UCSD-AML1 (cell line): ENCODE data around the gene EHBP1L1.

Source experiments
- DNase-seq: peaks from one replicate; lab custom pipeline; 2025; ENCODE audit not compliant: unreplicated experiment; lab: John Stamatoyannopoulos, UW

EHBP1L1 gene

DNA sequence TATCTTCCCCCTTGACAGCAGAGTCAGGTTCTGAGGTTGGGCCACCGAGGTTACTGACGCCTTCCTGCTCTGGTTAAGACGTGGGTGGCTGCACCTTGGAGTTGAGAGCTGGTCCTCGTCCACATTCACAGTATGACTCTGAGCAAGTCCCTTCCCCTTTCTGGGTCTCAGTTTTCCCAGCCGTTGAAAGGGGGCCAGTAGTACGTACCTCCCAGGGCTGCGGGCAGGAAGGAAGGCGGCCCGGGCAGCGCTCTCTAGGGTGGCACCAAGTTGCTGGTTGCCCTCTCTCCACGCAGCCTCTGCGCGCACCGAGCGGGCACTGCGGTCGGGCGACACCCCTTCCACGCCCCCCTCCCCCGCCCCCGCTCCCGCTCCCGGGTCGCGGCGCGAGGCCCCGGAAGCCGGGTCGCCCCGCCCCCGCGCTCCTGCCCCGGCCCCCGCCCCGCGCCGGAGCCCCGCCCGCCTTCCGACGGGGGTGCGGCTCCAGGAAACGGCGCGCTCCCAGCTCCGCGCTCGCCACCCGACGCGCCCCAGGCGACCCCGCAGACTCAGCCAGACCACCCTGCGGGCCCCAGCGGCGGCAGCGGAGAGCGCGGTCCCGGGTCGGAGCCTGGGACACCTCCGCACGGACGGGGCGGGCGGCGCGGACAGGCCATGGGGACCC is at the start of gene EHBP1L1:
Gene EHBP1L1, plus strand, starts transcription at position 486 of the 664 bp plus-strand sequence. CDS start 250 bp downstream, outside the sequence.
- DNase-seq: peak; percentile 85

DNA sequence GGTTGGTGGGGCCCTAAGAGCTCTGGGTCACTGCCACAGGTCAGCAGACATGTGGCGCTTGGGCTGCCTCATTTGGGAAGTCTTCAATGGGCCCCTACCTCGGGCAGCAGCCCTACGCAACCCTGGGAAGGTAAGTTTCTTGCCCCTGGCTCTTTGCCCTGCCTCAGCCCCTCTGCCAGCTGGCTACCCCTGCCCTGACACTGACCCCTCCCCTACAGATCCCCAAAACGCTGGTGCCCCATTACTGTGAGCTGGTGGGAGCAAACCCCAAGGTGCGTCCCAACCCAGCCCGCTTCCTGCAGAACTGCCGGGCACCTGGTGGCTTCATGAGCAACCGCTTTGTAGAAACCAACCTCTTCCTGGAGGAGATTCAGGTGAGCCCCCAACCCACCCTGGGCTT is 49.1 kb upstream of the EHBP1L1 start:
- no peak for DNase-seq

DNA sequence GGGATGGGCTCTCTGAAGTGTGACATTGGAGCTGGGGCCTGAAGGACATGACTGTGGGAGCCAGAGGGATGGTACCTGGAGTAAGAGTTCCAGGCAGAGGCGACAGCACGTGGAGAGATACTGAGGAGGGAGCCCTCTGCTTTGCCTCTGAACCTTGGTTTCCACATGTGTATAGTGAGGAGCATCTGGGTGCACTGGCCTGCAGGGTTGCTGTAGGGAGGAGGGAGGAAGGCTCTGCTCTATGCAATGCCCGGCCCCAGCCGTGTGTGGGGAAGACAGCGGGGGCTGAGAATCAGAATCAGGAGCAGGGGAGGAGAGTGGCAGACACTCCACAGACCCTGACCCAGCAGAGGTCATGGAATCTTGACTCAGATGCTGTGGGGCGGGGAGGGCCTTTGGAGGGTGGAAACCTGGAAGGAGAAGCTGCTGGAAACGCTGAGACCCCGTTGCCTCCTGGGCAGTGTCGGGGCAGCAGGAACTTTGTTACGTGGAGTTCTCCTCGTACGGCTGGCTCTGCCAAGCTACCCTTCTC is 47.0 kb upstream of the EHBP1L1 start:
- no peak for DNase-seq

DNA sequence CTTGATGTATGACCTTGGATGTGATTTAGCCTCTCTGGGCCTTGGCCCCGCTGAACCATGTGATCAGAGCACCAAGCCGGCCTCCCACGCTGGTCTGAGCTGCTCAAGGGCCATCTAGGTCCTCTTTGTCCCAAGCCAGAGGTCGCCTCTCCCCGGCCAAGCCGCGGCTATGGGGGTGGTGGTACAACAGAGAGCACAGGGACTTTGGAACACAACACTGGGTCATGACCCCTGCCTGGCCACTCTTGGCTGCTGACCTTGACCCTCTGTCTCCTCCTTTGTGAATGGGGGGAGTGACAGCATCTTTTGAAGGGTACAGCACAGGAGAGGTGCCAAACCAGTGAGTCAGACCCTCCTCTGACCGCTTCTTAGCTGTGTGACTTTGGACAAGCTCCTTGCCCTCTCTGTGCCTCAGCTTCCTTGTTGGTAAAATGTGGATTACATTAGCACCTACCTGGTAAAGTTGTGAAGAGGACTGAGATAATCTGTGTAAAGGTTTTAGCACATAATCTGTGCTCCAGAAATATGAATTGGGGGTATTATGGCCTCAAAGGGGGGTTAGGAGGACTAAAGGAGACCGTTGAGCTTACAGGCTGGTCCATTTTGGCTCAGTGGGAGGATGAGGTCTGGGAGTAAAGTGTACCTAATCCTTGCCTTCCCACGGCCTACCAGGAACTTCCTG is 46.2 kb upstream of the EHBP1L1 start:
- DNase-seq: no peak

DNA sequence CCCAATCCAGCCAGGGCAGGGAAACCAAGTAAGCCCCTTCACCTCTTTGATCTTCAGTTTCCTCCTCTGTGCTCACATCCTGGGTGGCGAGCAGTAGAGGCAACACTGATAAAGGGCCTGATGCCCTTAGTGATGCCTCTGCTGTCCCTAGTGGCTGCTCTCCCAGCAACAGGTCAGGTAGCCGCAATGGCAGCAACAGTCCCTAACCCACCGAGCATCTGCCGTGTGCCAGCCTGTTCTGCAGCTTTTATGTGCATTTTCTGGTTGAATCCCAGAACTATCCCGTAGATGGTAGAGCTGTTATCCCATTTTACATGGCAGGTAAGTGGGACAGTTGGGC is 45.7 kb upstream of the EHBP1L1 start:
- no peak for DNase-seq

DNA sequence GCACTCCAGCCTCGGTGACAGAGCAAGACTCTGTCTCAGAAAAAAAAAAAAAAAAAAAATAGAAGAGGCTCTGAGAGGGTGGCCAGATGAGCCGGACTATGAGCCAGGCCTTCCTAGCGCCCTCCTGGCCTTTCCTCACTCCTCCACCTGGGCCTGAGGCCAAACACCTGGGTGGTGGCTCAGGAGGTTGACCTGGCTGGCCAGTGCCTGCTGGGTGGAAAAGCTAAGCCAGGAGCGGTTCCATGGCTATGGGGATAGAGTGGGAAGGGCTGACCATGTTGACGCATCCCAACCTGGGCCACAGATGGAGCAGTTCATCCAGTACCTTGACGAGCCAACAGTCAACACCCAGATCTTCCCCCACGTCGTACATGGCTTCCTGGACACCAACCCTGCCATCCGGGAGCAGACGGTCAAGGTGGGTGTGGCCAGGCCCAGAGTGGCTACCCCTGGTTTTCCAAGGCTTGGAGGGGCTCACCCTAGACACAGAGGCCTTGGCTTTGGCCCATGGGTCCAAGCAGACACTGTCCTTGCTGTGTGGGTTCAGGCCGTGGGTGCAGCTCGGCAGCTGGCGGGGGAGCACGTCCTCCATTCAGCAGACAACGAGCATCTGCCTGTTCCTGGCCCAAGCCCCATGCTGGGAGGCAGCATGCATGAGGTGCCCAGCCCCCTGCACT is 43.3 kb upstream of the EHBP1L1 start:
- no peak for DNase-seq

DNA sequence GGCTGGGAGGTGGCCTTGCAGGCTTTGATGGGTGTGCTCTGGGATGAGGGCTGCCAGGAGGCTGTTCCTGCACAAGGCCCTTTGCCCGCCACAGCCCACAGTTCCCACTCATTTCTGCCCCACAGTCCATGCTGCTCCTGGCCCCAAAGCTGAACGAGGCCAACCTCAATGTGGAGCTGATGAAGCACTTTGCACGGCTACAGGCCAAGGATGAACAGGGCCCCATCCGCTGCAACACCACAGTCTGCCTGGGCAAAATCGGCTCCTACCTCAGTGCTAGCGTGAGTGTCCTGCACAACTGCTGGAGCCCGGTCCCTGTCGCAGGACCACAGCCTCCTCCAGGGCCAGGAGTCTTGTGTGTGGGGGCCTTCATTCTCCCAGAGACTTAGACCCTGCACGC is 40.8 kb upstream of the EHBP1L1 start:
- DNase-seq: no peak

DNA sequence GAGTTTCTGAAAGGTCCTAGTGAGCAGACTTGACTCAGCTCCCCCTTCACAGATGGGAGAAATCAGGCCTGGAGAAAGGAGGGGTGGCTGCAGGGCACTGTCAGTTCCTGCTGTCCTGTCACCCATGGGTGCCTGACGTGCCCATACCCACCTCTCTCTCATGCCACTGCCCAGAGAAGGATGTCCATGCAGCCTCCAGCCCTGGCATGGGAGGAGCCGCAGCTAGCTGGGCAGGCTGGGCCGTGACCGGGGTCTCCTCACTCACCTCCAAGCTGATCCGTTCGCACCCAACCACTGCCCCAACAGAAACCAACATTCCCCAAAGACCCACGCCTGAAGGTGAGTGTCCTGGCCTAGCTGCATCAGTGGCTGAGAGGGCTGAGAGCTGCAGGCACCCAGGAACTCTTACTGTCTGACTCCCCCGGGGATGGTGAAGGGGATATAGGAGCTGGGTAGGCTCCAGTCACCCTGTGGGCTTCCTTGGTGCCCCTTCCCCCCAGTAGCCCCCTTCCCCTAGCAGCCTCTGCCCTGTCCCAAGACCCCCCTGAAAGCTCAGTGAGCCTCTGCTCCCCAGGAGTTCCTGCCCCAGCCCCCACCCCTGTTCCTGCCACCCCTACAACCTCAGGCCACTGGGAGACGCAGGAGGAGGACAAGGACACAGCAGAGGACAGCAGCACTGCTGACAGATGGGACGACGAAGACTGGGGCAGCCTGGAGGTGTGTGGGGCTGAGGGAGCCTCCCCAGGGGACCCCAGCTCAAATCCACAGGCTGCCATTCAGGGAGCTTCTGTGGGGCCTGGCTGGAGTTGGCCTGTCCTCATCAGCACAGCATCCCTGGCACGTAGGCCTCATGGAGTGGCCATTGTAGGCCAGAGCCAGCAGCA is 39.2 kb upstream of the EHBP1L1 start:
- no peak for DNase-seq

DNA sequence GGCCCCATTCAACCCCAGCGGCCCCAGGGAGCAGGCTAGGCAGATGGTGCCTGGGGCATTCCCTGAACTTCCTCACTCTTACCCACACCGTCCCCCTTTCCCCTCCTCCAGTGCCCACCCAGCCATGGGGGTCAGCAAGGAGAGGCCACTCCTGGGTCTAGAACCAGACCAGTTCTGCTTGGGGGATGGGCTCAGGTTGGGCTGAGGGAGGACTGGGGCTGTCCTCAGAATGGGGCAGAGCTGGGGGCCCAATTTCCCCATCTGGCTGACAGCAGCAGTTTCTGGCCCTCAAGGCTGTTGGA is 38.6 kb upstream of the EHBP1L1 start:
- DNase-seq: no peak

DNA sequence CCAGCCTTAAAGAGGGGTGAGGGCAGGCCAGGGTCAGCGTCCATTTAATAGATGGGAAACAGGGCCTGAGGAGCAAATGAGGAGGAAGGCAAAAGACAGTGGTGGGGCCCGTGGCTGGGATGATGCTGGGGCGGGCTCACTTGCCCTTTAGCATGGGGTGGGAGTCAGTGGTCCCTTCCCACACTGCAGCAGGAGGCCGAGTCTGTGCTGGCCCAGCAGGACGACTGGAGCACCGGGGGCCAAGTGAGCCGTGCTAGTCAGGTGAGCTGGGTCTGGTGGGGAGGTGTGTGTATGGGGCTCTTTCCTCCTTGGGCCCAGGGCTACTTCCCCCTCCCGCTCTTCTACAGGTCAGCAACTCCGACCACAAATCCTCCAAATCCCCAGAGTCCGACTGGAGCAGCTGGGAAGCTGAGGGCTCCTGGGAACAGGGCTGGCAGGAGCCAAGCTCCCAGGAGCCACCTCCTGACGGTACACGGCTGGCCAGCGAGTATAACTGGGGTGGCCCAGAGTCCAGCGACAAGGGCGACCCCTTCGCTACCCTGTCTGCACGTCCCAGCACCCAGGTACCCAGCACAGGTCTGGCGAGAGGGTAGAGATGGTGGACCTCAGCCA is 38.1 kb upstream of the EHBP1L1 start:
- DNase-seq: no peak

DNA sequence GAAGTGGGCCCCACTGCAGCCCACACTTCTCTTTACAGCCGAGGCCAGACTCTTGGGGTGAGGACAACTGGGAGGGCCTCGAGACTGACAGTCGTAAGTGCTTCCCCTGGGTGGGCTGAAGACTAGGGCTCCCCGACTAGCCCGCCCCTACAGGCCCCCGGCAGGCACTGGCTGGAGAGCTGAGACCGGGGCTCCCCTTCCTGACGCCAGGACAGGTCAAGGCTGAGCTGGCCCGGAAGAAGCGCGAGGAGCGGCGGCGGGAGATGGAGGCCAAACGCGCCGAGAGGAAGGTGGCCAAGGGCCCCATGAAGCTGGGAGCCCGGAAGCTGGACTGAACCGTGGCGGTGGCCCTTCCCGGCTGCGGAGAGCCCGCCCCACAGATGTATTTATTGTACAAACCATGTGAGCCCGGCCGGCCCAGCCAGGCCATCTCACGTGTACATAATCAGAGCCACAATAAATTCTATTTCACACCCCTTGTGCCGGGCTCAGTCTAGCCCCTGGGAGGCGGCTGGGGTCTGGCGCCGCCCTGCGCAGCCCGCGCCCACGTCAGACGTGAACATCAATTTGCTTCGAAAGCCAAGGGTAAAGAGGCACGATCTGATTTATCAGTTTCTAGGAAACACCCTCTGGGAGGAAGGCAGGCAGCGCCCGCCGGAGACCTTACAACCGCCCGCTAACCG is 37.5 kb upstream of the EHBP1L1 start:
- DNase-seq: no peak

DNA sequence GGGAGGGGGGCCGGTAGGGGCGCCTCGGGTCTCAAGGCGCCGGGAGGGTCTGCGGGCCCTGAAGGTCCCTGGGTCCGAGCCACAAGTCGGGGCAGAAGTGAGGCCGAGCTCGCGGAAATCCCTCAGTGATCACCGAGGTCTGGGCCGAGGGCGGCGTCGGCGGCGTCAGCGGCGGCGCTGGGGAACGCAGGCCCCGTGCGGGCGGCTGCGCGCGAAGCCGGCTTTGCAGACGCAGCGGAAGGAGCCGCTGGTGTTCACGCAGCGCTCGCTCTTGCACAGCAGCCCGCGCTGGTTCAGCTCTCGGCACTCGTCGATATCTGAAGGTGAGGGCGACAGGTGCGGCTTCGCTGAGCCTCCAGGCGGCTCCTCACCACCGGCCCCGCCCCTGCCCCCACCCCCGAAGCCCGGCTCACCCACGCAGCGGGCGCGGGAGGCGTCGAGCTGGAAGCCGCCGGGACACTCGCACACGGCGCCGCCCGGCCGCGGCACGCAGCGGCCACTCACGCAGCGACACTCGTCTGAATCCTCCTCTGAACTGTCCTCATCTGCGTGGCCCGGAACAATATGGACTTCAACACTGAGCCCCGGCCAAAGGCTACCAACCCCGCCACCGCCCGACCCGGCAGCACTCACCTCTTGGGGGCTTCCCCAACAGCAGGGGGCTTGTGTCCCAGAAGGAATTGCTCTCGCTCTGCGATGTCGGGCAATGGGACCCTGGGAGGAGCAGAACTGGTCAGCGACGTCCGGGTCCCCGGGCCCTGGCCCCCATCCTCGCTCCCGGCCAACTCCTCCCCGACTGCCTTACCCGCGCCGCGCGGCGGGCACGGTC is 36.7 kb upstream of the EHBP1L1 start:
- no peak for DNase-seq

DNA sequence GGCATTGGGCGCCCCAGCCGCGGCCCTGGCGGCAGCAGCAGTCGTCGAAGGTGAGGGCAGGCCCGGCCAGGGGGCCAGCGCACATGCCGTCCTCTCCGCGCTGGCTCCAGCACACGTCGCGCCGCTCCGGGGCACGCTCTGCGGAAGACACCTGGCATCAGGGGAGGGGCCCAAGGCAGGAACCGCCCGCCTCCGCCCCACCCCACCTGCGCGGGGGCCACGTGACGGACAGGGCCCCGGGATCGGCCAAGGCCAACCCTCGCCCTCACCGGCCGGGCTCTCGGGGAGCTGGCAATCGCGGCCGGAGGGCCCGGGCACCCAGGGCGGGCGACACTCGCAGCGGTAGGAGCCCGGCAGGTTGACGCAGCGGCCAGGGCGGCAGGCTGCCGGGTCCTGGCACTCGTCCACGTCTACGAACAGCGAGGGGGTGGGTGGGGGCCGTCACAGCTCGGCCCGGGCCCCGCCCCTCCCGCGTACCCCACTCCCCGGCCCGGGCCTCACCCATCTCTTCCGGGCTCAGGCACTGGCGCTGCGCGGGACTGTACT is 36.0 kb upstream of the EHBP1L1 start:
- no peak for DNase-seq

DNA sequence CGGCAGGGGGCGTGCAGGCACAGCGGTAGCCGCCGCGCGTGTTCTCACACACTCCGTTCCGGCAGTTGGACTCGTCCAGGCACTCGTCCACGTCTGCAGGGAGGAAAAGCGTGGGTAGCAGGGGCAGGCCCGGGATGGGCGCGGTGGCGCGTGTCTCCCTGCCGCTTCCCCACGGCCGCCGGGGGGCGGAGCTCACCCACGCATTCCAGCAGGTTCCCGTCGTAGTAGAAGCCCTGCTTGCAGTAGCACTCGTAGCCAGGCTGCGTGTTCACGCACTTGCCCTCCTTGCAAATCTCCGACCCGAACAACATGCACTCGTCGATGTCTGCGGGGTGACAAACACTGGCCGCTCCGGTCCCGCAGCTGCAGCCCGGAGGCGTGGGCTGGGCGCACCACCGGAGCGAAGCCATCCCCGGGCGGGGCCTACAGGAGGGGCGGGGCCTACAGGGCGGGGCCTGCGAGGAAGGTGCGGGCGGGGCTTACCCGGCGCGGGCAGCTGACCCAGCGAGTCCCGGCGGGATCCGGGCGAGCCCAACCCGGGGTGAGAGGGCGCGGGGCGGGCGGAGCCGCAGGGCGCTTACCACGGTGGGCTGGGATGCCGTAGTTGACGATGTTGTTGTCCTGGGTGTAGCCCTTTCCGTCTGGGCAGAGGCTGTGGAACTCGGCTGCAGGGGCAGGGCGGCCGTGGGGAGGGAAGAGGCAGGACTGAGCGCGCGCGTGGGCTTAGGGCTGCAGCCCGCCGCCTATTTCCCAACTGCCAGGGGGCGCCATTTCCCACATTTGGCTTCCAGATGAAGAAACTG is 35.4 kb upstream of the EHBP1L1 start:
- DNase-seq: peak; percentile 87

DNA sequence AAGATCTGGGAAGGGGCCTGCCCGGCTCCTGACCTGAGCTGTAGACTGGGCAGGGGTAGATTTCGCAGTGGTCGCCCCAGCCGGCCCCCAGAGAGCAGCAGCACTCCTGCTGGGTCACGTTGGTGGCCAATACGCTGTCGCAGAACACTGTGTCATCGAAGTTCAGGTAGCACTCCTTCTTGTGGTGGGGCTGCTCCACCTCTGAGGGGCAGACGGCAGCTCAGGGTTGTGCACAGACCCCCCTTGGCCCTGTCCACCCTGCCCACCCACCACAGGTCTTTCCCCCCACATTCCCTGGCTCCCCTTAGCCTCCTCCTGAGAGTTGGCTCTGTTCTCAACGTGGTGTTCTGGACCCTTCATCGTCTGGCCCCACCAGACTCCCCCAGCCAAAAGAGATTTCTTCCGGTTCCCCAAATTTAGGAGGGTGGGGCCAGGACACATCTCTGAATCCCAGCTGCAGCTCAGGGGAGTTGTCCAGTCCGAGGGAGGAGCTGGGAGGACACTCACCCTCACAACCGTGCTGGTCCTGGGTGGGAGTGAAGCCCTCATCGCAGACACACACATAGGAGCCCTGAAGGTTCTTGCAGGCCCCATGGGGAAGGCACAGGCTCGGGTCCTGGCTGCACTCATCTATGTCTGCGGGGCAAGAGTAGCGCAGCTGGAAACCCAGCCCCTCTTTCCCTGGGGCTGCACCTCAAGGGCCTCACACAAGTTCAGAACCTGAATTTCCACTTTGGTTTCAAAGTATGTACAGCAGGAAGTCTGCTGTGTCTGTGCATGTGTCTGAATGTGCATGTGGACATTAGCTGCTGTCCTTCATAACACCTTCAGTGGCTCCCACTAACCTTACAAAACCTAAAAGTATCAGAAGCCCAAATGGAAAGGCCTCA is 34.5 kb upstream of the EHBP1L1 start:
- no peak for DNase-seq

DNA sequence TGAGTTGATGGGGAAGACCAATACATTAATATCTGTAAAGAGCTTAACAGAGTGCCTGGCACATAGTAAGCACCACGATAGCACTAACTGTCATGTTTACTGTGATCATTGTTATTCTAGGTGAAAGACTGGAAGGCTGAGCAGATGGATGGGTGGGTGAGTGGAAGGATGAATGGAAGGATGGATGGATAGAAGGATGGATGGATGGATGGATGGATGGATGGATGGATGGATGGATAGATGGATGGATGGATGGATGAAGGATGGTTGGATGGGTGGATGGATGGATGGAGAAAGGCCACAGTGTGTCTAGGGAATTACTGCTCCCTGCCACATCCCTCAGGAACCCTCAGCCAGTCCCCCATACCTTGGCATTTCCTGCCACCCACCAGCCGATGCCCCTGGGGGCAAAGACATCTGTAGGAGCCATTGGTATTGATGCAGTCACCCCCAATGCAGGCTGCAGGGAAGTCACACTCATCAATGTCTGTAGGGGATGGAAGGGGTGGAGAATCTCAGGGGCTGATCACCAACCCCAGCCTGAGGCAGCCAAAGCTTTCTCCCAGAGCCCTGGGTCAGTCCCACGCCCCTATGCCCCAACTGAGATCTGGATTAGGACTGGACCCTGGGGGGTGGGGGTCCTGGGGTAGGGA is 33.0 kb upstream of the EHBP1L1 start:
- no peak for DNase-seq

DNA sequence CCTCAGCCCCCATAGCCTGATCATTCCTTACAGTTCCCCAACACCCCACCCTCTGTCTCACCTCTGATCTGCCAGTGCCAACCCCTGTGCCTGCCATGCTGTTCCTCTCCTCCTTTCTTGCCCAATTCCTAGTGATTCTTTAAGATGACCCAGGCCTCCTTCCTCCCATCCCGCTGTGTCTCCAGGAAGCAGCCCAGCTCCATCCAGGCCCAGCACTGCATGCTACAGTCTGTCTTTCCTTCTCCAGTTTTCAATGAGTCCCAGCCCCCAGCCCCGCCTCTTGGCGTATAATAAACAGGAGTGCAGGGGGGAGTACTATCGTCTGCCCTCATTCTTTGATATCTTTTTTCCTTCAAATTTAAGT is 30.0 kb upstream of the EHBP1L1 start:
- DNase-seq: no peak
